RWPE2 (cell line): Measurements from ENCODE around the gene RSPH1.
A peak's percentile ranks its signal among the peaks of the same experiment; 100 is the strongest.

Experiments
- ATAC-seq: fragments of 200-7000 bp; cut with Tn5 transposase; 3 replicates; pipeline ENCODE4 v1.9.1; 2021; ENCODE audit warnings: low read depth
- DNase-seq: peaks from one replicate; pipeline ENCODE4 v3.0.0-alpha.2; 2020; ENCODE audit warnings: low spot score
- H3K27ac ChIP-seq: fragments of 450-650 bp; 2 replicates; pipeline ENCODE4 v1.5.1; 2017; ENCODE audit warnings: mild to moderate bottlenecking; ENCODE audit not compliant: poor library complexity, severe bottlenecking
- H3K27me3 ChIP-seq: fragments of 250-450 bp; sonication (Bioruptor Pico); 2 replicates; pipeline ENCODE4 v1.5.1; 2021; ENCODE audit warnings: mild to moderate bottlenecking, moderate library complexity; ENCODE audit not compliant: insufficient read depth, poor library complexity, severe bottlenecking
- H3K36me3 ChIP-seq: fragments of 250-450 bp; sonication (Bioruptor Pico); 2 replicates; pipeline ENCODE4 v1.5.1; 2020; ENCODE audit warnings: low read depth, mild to moderate bottlenecking, moderate library complexity
- H3K4me1 ChIP-seq: fragments of 250-450 bp; sonication (Bioruptor Pico); 2 replicates; pipeline ENCODE4 v1.5.1; 2021; ENCODE audit warnings: mild to moderate bottlenecking, moderate library complexity; ENCODE audit not compliant: insufficient read depth, poor library complexity, severe bottlenecking
- H3K4me3 ChIP-seq: fragments of 250-450 bp; sonication (Bioruptor Pico); 2 replicates; pipeline ENCODE4 v1.5.1; 2021; ENCODE audit warnings: mild to moderate bottlenecking, moderate library complexity; ENCODE audit not compliant: severe bottlenecking
- H3K9me3 ChIP-seq: fragments of 250-450 bp; sonication (Bioruptor Pico); 2 replicates; pipeline ENCODE4 v1.5.1; 2021; ENCODE audit warnings: mild to moderate bottlenecking, moderate library complexity; ENCODE audit not compliant: severe bottlenecking
- TF ChIP-seq, protein P1 (sequence below): fragments of 450-650 bp; IDR thresholded peaks from one replicate; pipeline ENCODE4 v1.5.1; 2017; ENCODE audit warnings: mild to moderate bottlenecking, moderate library complexity; ENCODE audit not compliant: poor library complexity, severe bottlenecking

The RSPH1 gene

DNA sequence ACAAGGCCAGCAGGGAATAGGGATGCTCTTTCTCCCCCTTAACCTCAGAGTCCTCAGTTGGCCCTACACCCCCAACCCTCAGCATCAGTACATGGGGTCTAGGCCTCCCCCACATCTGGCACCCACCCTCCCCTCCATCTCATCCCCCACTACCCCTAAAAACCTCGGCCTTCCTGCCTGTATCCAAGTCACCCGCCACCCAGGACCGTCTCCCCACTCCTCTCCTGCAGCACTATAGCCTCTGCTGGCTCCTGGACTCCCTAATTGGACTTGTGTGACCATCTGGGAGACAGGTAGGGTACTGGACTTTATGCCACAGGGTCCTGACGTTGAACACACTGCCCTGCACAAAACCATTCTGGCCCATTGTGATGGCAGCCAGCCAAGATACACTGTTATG lies 6.0 kb downstream of the RSPH1 start:
- TF ChIP-seq, protein P1, sequence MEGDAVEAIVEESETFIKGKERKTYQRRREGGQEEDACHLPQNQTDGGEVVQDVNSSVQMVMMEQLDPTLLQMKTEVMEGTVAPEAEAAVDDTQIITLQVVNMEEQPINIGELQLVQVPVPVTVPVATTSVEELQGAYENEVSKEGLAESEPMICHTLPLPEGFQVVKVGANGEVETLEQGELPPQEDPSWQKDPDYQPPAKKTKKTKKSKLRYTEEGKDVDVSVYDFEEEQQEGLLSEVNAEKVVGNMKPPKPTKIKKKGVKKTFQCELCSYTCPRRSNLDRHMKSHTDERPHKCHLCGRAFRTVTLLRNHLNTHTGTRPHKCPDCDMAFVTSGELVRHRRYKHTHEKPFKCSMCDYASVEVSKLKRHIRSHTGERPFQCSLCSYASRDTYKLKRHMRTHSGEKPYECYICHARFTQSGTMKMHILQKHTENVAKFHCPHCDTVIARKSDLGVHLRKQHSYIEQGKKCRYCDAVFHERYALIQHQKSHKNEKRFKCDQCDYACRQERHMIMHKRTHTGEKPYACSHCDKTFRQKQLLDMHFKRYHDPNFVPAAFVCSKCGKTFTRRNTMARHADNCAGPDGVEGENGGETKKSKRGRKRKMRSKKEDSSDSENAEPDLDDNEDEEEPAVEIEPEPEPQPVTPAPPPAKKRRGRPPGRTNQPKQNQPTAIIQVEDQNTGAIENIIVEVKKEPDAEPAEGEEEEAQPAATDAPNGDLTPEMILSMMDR, result no peak
- Histone ChIP-seq H3K27ac (no peak overlapping the region), H3K36me3 (no peaks in the 10 kb centered on the region), H3K4me3 (no peak overlapping the region), H3K27me3 (no peaks in the 10 kb centered on the region), H3K9me3 (no peaks in the 10 kb centered on the region), H3K4me1 (peaks cover 4% of the 10 kb centered on the region)
- ATAC-seq (no peak), DNase-seq (no peak)

DNA sequence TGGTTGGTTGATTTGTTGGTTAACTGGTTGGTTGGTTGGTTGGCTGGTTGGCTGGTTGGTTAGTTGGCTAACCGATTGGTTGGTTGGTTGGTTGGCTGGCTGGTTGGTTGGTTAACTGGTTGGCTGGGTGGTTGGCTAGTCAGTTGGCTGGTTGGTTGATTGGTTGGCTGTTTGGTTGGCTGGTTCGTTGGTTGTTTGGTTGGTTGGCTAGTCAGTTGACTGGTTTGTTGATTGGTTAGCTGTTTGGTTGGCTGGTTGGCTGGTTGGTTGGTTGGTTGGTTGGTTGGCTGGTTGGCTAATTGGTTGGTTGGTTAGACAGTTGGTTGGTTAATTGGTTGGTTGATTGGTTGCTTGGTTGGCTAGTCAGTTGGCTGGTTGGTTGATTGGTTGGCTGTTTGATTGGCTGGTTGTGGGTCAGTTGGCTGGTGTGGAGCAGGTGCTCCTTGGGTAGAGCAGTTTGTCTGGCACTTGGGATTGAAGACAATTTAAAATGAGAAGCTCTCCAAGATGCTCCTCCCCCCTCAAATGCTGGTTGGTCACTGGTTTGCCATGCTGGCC lies 6.9 kb downstream of the RSPH1 start:
- no peak overlapping the region for H3K27ac ChIP-seq
- no peak for ATAC-seq

DNA sequence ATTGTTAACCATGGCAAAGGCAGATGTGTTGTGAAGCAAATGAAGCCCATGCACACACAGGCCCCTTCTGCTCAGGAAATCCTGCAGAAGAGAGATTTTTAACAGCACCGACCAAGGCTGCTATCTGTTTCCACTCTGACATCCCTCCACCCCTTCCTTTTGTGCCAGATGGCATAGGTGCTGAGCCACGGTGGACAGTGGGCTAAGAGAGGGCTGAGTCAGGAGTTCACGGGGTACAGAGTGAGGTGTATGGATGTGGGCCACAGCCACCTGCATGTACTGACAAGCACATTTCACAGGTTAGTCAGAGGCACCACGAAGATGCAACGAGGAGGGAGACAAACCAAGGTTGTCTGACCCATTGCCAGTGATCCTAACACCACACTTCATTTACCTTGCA lies 9.5 kb downstream of the RSPH1 start:
- peak; percentile 92 for ATAC-seq
- H3K36me3 ChIP-seq, result no peaks in the 10 kb centered on the region
- peaks cover 4% of the 10 kb centered on the region for H3K4me1 ChIP-seq
- H3K4me3 ChIP-seq, result no peak overlapping the region
- no peak for DNase-seq
- H3K27me3 ChIP-seq, result no peaks in the 10 kb centered on the region
- TF ChIP-seq, protein P1, result no peak
- no peaks in the 10 kb centered on the region for H3K9me3 ChIP-seq
- no peak overlapping the region for H3K27ac ChIP-seq

More for the DNA sequence above, 6.9 kb downstream of the RSPH1 start:
- no peaks in the 10 kb centered on the region for H3K27me3 ChIP-seq
- no peaks in the 10 kb centered on the region for H3K36me3 ChIP-seq
- TF ChIP-seq, protein P1, result no peak
- no peak overlapping the region for H3K4me3 ChIP-seq
- peaks cover 4% of the 10 kb centered on the region for H3K4me1 ChIP-seq
- H3K9me3 ChIP-seq, result no peaks in the 10 kb centered on the region
- DNase-seq, result no peak

DNA sequence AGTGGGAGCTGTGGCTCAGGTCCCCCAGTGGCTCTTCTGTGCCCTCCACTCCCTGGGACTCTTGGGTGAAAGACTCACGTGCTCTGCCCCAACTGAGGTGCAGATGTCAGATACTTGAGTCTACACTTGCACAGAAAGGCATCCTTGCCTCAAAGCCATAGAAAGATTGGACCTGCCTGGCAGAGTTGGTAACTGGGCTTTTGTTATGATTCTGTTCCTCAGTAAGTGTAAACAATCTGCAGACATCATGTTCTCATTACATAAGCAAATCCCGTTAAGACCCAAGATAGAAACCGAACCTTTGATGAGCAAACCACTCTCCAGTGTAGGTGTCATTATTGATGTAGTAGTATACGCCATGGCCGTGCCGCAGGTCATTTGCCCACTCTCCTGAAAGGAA lies 10.0 kb downstream of the RSPH1 start:
- H3K27me3 ChIP-seq, result no peaks in the 10 kb centered on the region
- H3K4me1 ChIP-seq, result peaks cover 4% of the 10 kb centered on the region

DNA sequence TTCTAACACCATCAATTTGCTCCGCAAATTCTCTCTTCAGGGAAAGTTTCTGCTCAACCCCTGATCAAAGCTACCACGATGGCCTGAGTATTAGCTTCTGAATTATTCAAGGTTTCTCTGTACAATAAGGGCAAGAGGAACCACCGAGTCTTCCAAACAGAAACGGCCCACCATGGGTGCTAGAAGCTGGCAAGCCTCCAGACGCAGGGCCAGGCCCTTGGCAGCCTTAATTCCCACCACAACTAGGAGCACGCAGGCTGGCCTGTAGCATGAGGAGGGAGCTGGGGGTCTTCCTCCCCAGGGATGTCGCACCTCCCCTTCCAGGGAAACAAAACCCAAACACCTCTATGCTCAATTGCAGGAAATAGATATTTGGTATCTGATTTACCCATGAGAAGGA lies 11.1 kb downstream of the RSPH1 start:
- no peaks in the 10 kb centered on the region for H3K36me3 ChIP-seq
- ATAC-seq (no peak), DNase-seq (no peak)
- H3K4me1 ChIP-seq, result peaks cover 4% of the 10 kb centered on the region
- no peaks in the 10 kb centered on the region for H3K9me3 ChIP-seq
- H3K27ac ChIP-seq, result no peak overlapping the region
- no peak overlapping the region for H3K4me3 ChIP-seq
- H3K27me3 ChIP-seq, result no peaks in the 10 kb centered on the region
- TF ChIP-seq, protein P1, result no peak

More for the DNA sequence above, 10.0 kb downstream of the RSPH1 start:
- no peaks in the 10 kb centered on the region for H3K36me3 ChIP-seq
- ATAC-seq (no peak; the same call in 2 of the 3 replicates), DNase-seq (no peak)
- H3K4me3 ChIP-seq, result no peak overlapping the region
- TF ChIP-seq, protein P1, result no peak
- no peaks in the 10 kb centered on the region for H3K9me3 ChIP-seq
- H3K27ac ChIP-seq, result no peak overlapping the region
